GM13977 (cell line): ENCODE measurements around the gene ELL3.

Experiments used
- DNase-seq: peaks from one replicate; pipeline ENCODE4 v3.0.0; 2012; ENCODE audit warnings: low spot score
- CTCF ChIP-seq: IDR thresholded peaks from 2 replicates; pipeline ENCODE4 v1.5.1; 2012; ENCODE audit warnings: mild to moderate bottlenecking, control low read depth; ENCODE audit not compliant: insufficient read depth; ENCODE audit errors: extremely low read depth, missing control alignments
- in situ Hi-C: fragments of 300-500 bp; cut with MboI; formaldehyde crosslinking; loops from one replicate; pipeline ENCODE4 v1.12.0; 2022; ENCODE audit warnings: low sequenced_read_pairs, low pct_unique_long_range_greater_than_20kb, mixed read lengths, inconsistent platforms; ENCODE audit not compliant: unreplicated experiment

ELL3 gene

GRCh38 chr15:43795997-43796396 lies 19.2 kb upstream of the ELL3 start:
- TF ChIP-seq CTCF, result no peak
- DNase-seq, result no peak
- in situ Hi-C loops, result no loop called here

GRCh38 chr15:43795197-43795596 lies 18.4 kb upstream of the ELL3 start:
- TF ChIP-seq CTCF, result no peak
- in situ Hi-C loops, result no loop called here
- no peak for DNase-seq

DNA sequence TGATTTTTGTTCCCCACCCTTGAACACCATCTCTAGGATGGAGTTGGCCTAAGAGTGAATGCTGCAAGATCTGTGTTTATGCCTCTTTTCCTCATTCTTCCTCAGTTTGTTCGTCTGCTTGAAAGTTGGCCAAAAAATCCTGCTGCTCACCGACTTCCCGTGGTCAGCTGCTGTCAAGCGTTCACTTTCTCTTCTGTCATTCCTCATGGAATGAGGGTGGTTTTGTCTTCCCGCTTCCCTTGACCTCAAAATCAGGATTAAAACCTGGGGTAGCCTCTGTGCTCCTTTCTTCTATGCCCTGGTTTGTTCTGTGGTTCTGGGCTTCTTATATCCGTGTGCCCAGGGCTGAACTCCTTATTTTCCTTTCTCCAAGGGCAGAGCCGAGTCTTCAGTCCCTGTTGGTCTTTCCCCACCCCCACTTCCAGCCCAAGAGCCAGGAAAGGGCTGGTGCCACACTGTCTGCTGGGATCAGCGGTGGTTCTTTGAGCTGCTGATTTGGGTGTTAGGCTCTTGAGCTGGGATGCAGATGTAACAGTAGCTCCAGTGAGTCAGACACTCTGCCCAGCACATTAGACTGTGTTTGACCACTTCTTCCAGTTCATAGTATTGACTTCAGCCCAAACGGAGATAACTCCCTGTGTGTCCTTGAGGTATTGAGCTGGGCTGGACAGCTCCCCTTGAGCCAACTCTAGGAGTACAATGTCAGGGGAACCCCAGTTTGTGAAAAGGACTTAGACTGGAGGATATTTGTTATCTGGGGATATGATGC lies 17.7 kb upstream of the ELL3 start:
- in situ Hi-C loops, result no loop called here
- TF ChIP-seq CTCF, result no peak

GRCh38 chr15:43793647-43794046 lies 16.9 kb upstream of the ELL3 start:
- in situ Hi-C loops, result no loop called here
- no peak for TF ChIP-seq CTCF
- no peak for DNase-seq

More for the DNA sequence above, 17.7 kb upstream of the ELL3 start:
- no peak for DNase-seq

- DNase-seq, result peak; percentile 40
- in situ Hi-C loops, result no loop called here
- no peak for TF ChIP-seq CTCF
Observed at GRCh38 chr15:43792761-43793476, 16.2 kb upstream of the ELL3 start.

GRCh38 chr15:43791993-43792760 lies 15.4 kb upstream of the ELL3 start, which contains the start of gene SERF2:
SERF2 (plus strand) TSS chr15:43792320; CDS start chr15:43792377, 57 bp downstream.
- TF ChIP-seq CTCF, result no peak
- DNase-seq, result peak; percentile 97
- in situ Hi-C loops, result no loop called here
